RPMI8226 (cell line): Measurements from ENCODE around the gene RNF114.
"Not testable (repeated sequence)": the region's sequence is repeated elsewhere in the genome, so short reads cannot be mapped to it uniquely, and the experiment has no call there.

Experiments used
- DNase-seq: peaks from one replicate; pipeline ENCODE4 v3.0.0-alpha.2; 2015

RNF114 gene

GRCh38 chr20:49965781-49966305 is 29.6 kb downstream of the RNF114 start:
- no peak for DNase-seq

- DNase-seq = no peak
Observed at GRCh38 chr20:49966861-49967260, 30.7 kb downstream of the RNF114 start.

GRCh38 chr20:49969234-49969633 is 33.0 kb downstream of the RNF114 start:
- DNase-seq = no peak

- DNase-seq = peak; percentile 80
Observed at GRCh38 chr20:49969946-49970345, 33.7 kb downstream of the RNF114 start.

- no peak for DNase-seq
Observed at GRCh38 chr20:49970498-49970897, 34.3 kb downstream of the RNF114 start.

- no peak for DNase-seq
Observed at GRCh38 chr20:49973981-49974380, 37.8 kb downstream of the RNF114 start.

- no peak for DNase-seq
Observed at GRCh38 chr20:49976542-49976941, 40.3 kb downstream of the RNF114 start.

- DNase-seq = not testable (repeated sequence)
Observed at GRCh38 chr20:49977740-49978139, 41.5 kb downstream of the RNF114 start.

GRCh38 chr20:49978685-49979029 is 42.5 kb downstream of the RNF114 start:
- DNase-seq = no peak

GRCh38 chr20:49979030-49979832 is 43.0 kb downstream of the RNF114 start:
- peak; percentile 47 for DNase-seq

- DNase-seq = no peak
Observed at GRCh38 chr20:49980140-49981008, 44.2 kb downstream of the RNF114 start.

- no peak for DNase-seq
Observed at GRCh38 chr20:49981218-49982071, 45.2 kb downstream of the RNF114 start.

GRCh38 chr20:49982072-49982345 is 45.8 kb downstream of the RNF114 start:
- DNase-seq = no peak

GRCh38 chr20:49982346-49983122 is 46.3 kb downstream of the RNF114 start, which contains the start of gene SNAI1:
SNAI1 (plus strand) TSS chr20:49982980; CDS start chr20:49983060, 80 bp downstream.
- peak; percentile 95 for DNase-seq

- no peak for DNase-seq
Observed at GRCh38 chr20:49983123-49983847, 47.1 kb downstream of the RNF114 start.

GRCh38 chr20:49983848-49984408 is 47.7 kb downstream of the RNF114 start:
- no peak for DNase-seq

GRCh38 chr20:49984426-49985153 is 48.4 kb downstream of the RNF114 start:
- no peak for DNase-seq

GRCh38 chr20:49985157-49985556 is 49.0 kb downstream of the RNF114 start:
- DNase-seq = no peak

GRCh38 chr20:49985617-49986016 is 49.4 kb downstream of the RNF114 start:
- DNase-seq = no peak

- DNase-seq = no peak
Observed at GRCh38 chr20:49986049-49986448, 49.9 kb downstream of the RNF114 start.
